MV-4-11 (cell line): ENCODE measurements around the gene PRRT3.
"Not testable (repeated sequence)": the region's sequence is repeated elsewhere in the genome, so short reads cannot be mapped to it uniquely, and the experiment has no call there.

Experiments
- DNase-seq: peaks from one replicate; lab custom pipeline; 2025; lab: John Stamatoyannopoulos, UW

The PRRT3 gene

GRCh38 chr3:9947025-9947995, 4.9 kb downstream of the PRRT3 start:
- no peak for DNase-seq

GRCh38 chr3:9946112-9947024, 5.8 kb downstream of the PRRT3 start:
- DNase-seq: no peak

- no peak for DNase-seq
Measured at GRCh38 chr3:9945358-9945757, 6.8 kb downstream of the PRRT3 start.

- DNase-seq: no peak
Measured at GRCh38 chr3:9944271-9944670, 7.9 kb downstream of the PRRT3 start.

- DNase-seq: no peak
Measured at GRCh38 chr3:9942934-9943690, 9.1 kb downstream of the PRRT3 start.

GRCh38 chr3:9942164-9942563, 10.0 kb downstream of the PRRT3 start:
- DNase-seq: no peak

GRCh38 chr3:9940746-9941145, 11.5 kb downstream of the PRRT3 start:
- no peak for DNase-seq

GRCh38 chr3:9939906-9940305, 12.3 kb downstream of the PRRT3 start:
- DNase-seq: not testable (repeated sequence)

GRCh38 chr3:9938966-9939365, 13.2 kb downstream of the PRRT3 start:
- no peak for DNase-seq

- no peak for DNase-seq
Measured at GRCh38 chr3:9937486-9938238, 14.5 kb downstream of the PRRT3 start.

- DNase-seq: no peak
Measured at GRCh38 chr3:9935966-9936510, 16.2 kb downstream of the PRRT3 start.

- DNase-seq: no peak
Measured at GRCh38 chr3:9934993-9935392, 17.2 kb downstream of the PRRT3 start.

GRCh38 chr3:9934235-9934621, 18.0 kb downstream of the PRRT3 start:
- DNase-seq: peak; percentile 37

- DNase-seq: peak; percentile 97
Measured at GRCh38 chr3:9933561-9934234, 18.5 kb downstream of the PRRT3 start, which contains the start of gene CRELD1. Gene CRELD1, plus strand, starts transcription at chr3:9933834. Its CDS starts 605 bp downstream, at chr3:9934439.

- DNase-seq: peak; percentile 73
Measured at GRCh38 chr3:9932843-9933560, 19.2 kb downstream of the PRRT3 start.

GRCh38 chr3:9932535-9932842, 19.7 kb downstream of the PRRT3 start:
- no peak for DNase-seq

- DNase-seq: no peak
Measured at GRCh38 chr3:9930804-9931418, 21.3 kb downstream of the PRRT3 start.

GRCh38 chr3:9928158-9928557, 24.1 kb downstream of the PRRT3 start:
- no peak for DNase-seq
